ENCODE measurements around the gene CNTNAP4.

The CNTNAP4 gene

DNA sequence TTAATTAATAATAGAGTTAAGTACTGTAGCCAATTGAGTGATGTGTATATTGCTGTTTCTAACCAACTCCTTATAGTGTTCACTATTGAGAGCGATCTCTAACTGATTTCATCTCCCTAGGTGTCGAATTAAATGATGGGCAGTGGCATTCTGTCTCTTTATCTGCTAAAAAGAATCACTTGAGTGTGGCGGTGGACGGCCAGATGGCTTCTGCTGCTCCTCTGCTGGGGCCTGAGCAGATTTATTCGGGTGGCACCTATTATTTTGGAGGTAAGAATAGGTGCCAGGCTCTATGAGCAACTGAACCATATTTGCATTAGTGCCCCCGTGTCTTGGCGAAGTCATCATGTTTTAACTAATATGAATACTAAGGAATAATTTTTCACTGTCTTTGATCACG, 184.6 kb downstream of the CNTNAP4 start:
- H3K4me3 ChIP-seq (ENCODE audit: control insufficient read depth, low read depth, low read length), result no peak overlapping the region
- no peak for DNase-seq (ENCODE audit: low read depth)
- TF ChIP-seq, protein P1, sequence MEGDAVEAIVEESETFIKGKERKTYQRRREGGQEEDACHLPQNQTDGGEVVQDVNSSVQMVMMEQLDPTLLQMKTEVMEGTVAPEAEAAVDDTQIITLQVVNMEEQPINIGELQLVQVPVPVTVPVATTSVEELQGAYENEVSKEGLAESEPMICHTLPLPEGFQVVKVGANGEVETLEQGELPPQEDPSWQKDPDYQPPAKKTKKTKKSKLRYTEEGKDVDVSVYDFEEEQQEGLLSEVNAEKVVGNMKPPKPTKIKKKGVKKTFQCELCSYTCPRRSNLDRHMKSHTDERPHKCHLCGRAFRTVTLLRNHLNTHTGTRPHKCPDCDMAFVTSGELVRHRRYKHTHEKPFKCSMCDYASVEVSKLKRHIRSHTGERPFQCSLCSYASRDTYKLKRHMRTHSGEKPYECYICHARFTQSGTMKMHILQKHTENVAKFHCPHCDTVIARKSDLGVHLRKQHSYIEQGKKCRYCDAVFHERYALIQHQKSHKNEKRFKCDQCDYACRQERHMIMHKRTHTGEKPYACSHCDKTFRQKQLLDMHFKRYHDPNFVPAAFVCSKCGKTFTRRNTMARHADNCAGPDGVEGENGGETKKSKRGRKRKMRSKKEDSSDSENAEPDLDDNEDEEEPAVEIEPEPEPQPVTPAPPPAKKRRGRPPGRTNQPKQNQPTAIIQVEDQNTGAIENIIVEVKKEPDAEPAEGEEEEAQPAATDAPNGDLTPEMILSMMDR (conservative IDR thresholded peaks at IDR 0.05; ENCODE audit: control insufficient read depth, insufficient read depth, low read depth, low read length), result no peak

DNA sequence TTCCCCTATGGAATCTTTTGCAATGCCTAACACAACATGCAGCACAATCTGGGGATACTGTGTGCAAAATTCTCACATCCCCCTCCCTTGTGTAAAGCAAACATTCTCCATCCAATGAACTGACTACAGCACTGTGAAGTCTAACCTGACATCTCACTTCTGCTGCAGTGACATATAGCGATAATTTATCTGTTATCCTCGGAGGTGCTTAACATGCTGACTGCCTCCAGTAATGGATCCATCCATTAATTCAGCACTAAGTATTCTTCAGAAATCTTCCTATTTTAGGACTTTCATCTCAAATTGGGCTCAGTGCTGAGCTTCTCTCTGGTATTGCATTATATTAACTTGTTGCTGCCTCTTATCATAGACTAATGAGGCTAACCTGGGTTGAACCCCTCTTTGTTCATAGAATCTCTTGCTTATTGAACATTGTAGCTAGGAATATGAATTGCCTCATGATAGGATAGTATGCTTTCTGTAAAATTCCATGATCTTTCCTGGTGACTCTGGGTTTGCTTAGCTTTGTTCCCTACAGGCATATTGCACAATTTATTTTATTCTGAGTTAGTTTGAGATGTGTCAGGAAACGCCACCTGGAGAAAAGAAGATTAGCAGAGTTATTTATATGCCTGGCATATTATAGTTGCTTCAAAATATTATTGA, 187.9 kb downstream of the CNTNAP4 start:
- TF ChIP-seq, protein P1 (conservative IDR thresholded peaks at IDR 0.05; ENCODE audit: control insufficient read depth, insufficient read depth, low read depth, low read length), result no peak

GRCh38 chr16:76466871-76467270, 189.7 kb downstream of the CNTNAP4 start:
- no peak for DNase-seq (ENCODE audit: low read depth)
- TF ChIP-seq, protein P1 (conservative IDR thresholded peaks at IDR 0.05; ENCODE audit: control insufficient read depth, insufficient read depth, low read depth, low read length), result no peak
- H3K4me3 ChIP-seq (ENCODE audit: control insufficient read depth, low read depth, low read length), result no peak overlapping the region

More for the DNA sequence above, 187.9 kb downstream of the CNTNAP4 start:
- no peak for DNase-seq (ENCODE audit: low read depth)
- H3K4me3 ChIP-seq (ENCODE audit: control insufficient read depth, low read depth, low read length), result no peak overlapping the region

GRCh38 chr16:76474048-76474447, 196.8 kb downstream of the CNTNAP4 start:
- TF ChIP-seq, protein P1 (conservative IDR thresholded peaks at IDR 0.05; ENCODE audit: control insufficient read depth, insufficient read depth, low read depth, low read length), result no peak
- H3K4me3 ChIP-seq (ENCODE audit: control insufficient read depth, low read depth, low read length), result no peak overlapping the region
- no peak for DNase-seq (ENCODE audit: low read depth)

DNA sequence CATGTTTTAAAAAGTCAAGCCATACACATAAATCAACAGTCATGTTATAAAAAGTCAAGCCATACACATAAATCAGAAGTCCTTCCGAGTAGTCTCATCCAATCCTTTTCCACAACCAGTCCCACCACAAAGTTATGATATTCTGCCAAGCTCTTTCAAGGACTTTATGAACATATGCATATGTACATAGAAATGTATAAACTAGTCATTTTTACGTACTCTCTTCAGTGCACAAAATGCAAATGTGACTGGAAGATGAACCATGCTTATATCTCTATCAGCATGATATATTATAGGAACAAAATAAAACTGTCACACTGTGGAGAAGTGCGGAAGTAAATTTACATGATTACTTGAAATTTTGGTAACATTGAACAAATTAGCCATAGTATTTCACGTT, 200.9 kb downstream of the CNTNAP4 start:
- TF ChIP-seq, protein P1 (conservative IDR thresholded peaks at IDR 0.05; ENCODE audit: control insufficient read depth, insufficient read depth, low read depth, low read length), result no peak
- no peak overlapping the region for H3K4me3 ChIP-seq (ENCODE audit: control insufficient read depth, low read depth, low read length)
- DNase-seq (ENCODE audit: low read depth), result no peak

DNA sequence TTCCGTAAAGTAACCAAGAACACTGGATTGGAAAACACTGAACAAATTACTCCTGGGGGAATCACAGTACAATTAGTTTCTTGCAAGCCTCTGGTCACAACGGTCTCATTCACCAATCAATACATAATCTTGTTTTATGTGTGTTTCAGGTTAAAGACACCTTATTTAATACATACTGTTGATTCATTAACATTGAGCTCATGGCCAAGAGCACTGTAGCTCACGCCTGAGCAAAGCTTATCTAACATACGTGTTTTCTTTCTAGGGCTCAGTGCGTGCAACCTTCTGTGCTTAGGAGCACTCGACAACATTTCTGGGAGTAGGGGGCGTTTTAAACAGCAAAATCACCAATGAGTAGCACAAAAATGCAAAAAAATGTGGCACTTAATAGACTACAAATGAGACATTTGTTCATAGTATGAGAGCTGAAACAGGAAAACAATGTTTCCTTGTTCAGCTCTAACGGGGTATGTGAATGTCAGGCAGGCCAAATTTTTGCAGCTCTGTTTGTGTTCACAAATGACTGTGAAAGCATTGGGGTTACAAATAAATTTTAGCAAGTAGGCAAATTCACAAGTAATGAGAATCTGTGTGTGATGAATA, 206.2 kb downstream of the CNTNAP4 start:
- TF ChIP-seq, protein P1 (conservative IDR thresholded peaks at IDR 0.05; ENCODE audit: control insufficient read depth, insufficient read depth, low read depth, low read length), result no peak
- DNase-seq (ENCODE audit: low read depth), result no peak
- H3K4me3 ChIP-seq (ENCODE audit: control insufficient read depth, low read depth, low read length), result no peak overlapping the region

Data from fibroblast of mammary gland (primary cell).